ENCODE measurements around the gene RNLS.

The RNLS gene

GRCh38 chr10:88256886-88257285, 326.2 kb downstream of the RNLS start:
- no peaks in the 10 kb centered on the region for H3K9me3 Mint-ChIP-seq
- H3K4me1 Mint-ChIP-seq = peaks cover 7% of the 10 kb centered on the region
- H3K4me3 Mint-ChIP-seq = no peak overlapping the region
- no peak overlapping the region for H3K27ac Mint-ChIP-seq
- no peaks in the 10 kb centered on the region for H3K27me3 Mint-ChIP-seq
- ATAC-seq = no peak
- DNase-seq = no peak

- no peak overlapping the region for H3K4me3 Mint-ChIP-seq
- DNase-seq = no peak
- no peaks in the 10 kb centered on the region for H3K27me3 Mint-ChIP-seq
- H3K4me1 Mint-ChIP-seq = peaks cover 7% of the 10 kb centered on the region
- H3K9me3 Mint-ChIP-seq = no peaks in the 10 kb centered on the region
- ATAC-seq = no peak
- H3K27ac Mint-ChIP-seq = no peak overlapping the region
Measured at GRCh38 chr10:88256013-88256680, 327.0 kb downstream of the RNLS start.

GRCh38 chr10:88254091-88254490, 329.0 kb downstream of the RNLS start:
- peaks cover 7% of the 10 kb centered on the region for H3K4me1 Mint-ChIP-seq
- no peak overlapping the region for H3K27ac Mint-ChIP-seq
- ATAC-seq (peak; percentile 87), DNase-seq (no peak)
- no peak overlapping the region for H3K4me3 Mint-ChIP-seq
- H3K27me3 Mint-ChIP-seq = no peaks in the 10 kb centered on the region
- H3K9me3 Mint-ChIP-seq = no peaks in the 10 kb centered on the region

- no peak overlapping the region for H3K27ac Mint-ChIP-seq
Measured at GRCh38 chr10:88253622-88254021, 329.5 kb downstream of the RNLS start.

GRCh38 chr10:88253128-88253527, 330.0 kb downstream of the RNLS start:
- ATAC-seq = no peak
- Mint-ChIP-seq H3K9me3 (no peaks in the 10 kb centered on the region), H3K4me3 (no peak overlapping the region), H3K27me3 (no peaks in the 10 kb centered on the region), H3K4me1 (peaks cover 7% of the 10 kb centered on the region), H3K27ac (peak overlapping the region in 1 of 2 donors; percentile 81)
- DNase-seq = no peak

More at GRCh38 chr10:88253622-88254021, 329.5 kb downstream of the RNLS start:
- no peak for DNase-seq
- peaks cover 7% of the 10 kb centered on the region for H3K4me1 Mint-ChIP-seq
- no peak overlapping the region for H3K4me3 Mint-ChIP-seq
- no peak for ATAC-seq
- no peaks in the 10 kb centered on the region for H3K27me3 Mint-ChIP-seq
- no peaks in the 10 kb centered on the region for H3K9me3 Mint-ChIP-seq

DNA sequence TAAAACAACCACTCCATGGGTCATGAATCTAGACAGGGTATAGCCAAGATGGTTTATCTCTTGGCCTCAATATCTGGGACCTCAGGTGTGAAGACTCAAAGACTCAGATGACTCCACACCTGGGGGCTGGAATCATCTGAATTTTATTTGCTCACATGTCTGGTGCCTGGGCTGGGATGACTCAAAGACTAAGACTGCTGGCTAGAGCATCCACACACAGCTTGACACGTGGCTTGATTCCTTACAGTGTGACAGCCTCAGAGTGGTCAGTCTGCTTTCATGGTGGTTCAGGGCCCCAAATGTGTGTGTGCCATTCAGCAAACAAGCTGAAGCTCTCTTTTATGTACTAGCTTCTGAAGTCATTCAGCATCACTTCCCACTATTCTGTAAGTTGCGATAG, 333.7 kb downstream of the RNLS start:
- Mint-ChIP-seq H3K9me3 (no peaks in the 10 kb centered on the region), H3K27me3 (no peaks in the 10 kb centered on the region), H3K27ac (no peak overlapping the region), H3K4me1 (peaks cover 14% of the 10 kb centered on the region), H3K4me3 (no peak overlapping the region)
- DNase-seq (no peak), ATAC-seq (no peak)

DNA sequence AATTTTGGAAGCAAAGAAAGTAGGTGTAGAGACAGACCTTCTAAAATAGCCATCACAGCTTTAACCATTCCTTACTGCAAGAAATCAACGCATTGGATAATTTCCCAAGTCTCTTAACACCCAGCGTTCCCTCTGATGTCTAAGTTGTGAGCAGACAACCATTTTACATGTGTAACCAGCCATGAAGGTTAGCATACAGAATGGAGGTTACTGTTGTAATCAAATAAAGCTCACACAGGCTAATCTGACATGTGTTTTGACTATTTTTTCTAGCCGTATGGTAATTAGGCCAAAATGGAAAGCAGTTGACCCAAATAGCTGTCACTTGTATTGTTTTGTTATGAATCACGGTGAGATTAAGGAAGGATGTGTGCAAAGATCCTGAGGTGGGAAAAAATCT, 336.4 kb downstream of the RNLS start:
- Mint-ChIP-seq H3K27ac (no peak overlapping the region), H3K4me1 (peaks cover 14% of the 10 kb centered on the region), H3K4me3 (no peak overlapping the region), H3K9me3 (no peaks in the 10 kb centered on the region), H3K27me3 (no peaks in the 10 kb centered on the region)
- no peak for DNase-seq
- no peak for ATAC-seq

- no peak for DNase-seq
- no peak overlapping the region for H3K27ac Mint-ChIP-seq
- H3K9me3 Mint-ChIP-seq = no peaks in the 10 kb centered on the region
- H3K27me3 Mint-ChIP-seq = no peaks in the 10 kb centered on the region
- ATAC-seq = no peak
- H3K4me3 Mint-ChIP-seq = no peak overlapping the region
- H3K4me1 Mint-ChIP-seq = peaks cover 14% of the 10 kb centered on the region
Measured at GRCh38 chr10:88245974-88246511, 337.1 kb downstream of the RNLS start.

DNA sequence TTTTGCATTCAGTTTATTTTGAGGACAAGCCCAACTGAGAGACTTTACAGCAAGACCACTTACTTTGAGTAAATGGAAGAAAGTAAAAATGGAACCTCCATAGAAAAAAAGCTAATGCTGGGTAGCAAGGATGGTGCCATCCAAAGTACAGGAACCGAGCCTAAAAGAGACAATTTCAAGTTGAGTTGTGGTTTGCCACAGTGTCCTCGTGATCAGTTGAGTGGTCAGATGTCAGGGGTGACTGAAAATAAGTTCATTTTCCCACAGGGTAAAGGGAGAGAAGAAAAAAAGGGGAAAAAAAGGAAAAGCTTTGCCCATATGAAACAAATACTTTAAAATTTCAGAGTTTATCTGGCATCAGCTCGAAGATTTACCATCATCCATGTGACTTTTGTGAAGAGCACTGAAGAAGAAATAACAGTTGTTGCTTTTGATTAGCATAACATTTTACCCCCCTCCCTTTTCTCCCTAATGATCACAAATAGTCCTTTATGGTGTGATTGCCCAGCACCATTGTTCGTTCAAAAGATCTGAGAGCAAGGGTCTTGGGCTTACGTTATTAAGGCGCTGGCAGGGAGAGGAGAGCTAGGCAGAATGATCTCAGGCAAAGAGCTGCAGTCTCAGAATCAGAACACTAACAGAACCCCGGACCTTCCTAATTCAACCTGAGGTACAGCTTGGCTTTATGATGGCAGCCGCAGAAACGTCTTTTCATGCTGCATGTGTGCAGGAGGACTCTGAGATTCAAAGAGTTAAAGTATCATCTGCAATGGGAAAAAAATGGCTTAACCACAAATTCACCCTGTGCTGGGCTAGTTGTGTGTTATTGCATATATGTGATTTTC, 338.1 kb downstream of the RNLS start:
- no peaks in the 10 kb centered on the region for H3K27me3 Mint-ChIP-seq
- no peak for ATAC-seq
- H3K4me3 Mint-ChIP-seq = no peak overlapping the region
- no peak overlapping the region for H3K27ac Mint-ChIP-seq
- H3K9me3 Mint-ChIP-seq = no peaks in the 10 kb centered on the region
- H3K4me1 Mint-ChIP-seq = peaks cover 14% of the 10 kb centered on the region
- DNase-seq = no peak

DNA sequence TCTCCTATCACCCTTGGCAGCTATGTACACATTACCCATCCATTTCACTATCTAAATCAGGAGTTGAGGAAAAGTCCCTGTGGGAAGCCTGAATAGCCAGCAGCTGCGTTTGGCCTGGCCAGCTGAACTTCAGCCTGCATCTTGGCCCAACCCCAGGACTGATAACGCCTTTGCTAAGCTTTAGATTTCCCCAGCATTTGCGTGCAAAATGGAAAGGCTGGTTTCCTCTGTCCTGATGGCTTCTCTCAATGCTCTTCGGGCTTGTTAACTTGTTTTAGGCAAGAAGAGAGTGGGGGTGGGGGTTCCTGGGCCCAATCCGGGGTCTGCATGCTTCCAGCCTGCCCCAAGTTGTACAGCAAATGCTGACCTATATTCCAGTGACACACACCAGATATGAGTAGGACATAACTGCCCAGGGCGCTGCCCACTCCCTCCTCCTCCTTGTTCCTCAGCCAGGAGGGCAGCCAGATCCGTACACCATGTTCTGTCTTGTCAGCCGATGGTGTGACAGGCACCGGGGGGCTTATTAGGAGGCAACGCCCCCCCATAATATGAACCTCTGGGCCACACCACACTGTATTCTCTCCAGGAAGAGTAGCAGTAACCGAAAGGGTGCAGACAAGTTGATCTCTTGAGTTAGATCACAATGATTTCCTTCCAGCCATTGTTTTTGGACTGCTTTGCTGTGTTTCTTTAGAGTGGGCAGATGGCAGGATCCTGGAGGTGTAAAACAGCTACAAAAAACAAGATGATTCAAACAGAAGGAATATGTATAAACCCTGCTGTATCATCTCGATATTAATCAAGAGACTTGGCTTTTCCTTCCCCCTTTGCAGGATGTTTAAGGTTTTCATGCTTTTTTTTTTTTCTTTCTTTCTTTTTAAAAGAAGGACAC, 339.0 kb downstream of the RNLS start:
- H3K27ac Mint-ChIP-seq = no peak overlapping the region
- peaks cover 14% of the 10 kb centered on the region for H3K4me1 Mint-ChIP-seq
- no peak for DNase-seq
- no peak for ATAC-seq
- H3K4me3 Mint-ChIP-seq = no peak overlapping the region
- no peaks in the 10 kb centered on the region for H3K27me3 Mint-ChIP-seq
- no peaks in the 10 kb centered on the region for H3K9me3 Mint-ChIP-seq

GRCh38 chr10:88243202-88243744, 339.8 kb downstream of the RNLS start:
- no peak overlapping the region for H3K4me3 Mint-ChIP-seq
- no peak for DNase-seq
- H3K9me3 Mint-ChIP-seq = no peaks in the 10 kb centered on the region

DNA sequence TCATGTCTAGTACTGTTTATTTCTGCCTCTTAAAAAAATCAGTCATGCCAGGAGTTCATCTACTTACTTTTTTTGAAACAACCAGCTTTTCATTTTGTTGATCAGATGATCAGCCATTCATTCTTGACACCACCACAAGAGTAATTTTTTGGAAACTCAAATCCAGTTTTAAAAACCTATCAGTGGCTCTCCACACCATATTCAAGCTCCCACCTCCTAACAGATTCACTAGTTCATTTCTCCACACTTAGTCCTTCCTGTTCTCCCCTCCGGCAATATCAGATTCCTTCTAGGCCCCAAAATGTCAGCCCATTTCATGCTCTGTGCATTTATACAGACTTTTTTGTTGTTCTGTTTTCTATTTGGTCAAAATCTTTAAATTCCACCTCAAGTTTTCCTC, 341.6 kb downstream of the RNLS start:
- no peak overlapping the region for H3K4me3 Mint-ChIP-seq
- H3K4me1 Mint-ChIP-seq = peaks cover 14% of the 10 kb centered on the region
- no peak overlapping the region for H3K27ac Mint-ChIP-seq
- ATAC-seq (no peak), DNase-seq (no peak)
- H3K9me3 Mint-ChIP-seq = no peaks in the 10 kb centered on the region
- H3K27me3 Mint-ChIP-seq = no peaks in the 10 kb centered on the region

More at GRCh38 chr10:88243202-88243744, 339.8 kb downstream of the RNLS start:
- H3K27me3 Mint-ChIP-seq = no peaks in the 10 kb centered on the region
- H3K27ac Mint-ChIP-seq = no peak overlapping the region
- no peak for ATAC-seq
- peaks cover 14% of the 10 kb centered on the region for H3K4me1 Mint-ChIP-seq

GRCh38 chr10:88239212-88239611, 343.9 kb downstream of the RNLS start:
- DNase-seq (no peak), ATAC-seq (no peak)
- Mint-ChIP-seq H3K4me3 (no peak overlapping the region), H3K9me3 (no peaks in the 10 kb centered on the region), H3K27me3 (no peaks in the 10 kb centered on the region), H3K27ac (no peak overlapping the region), H3K4me1 (peaks cover 5% of the 10 kb centered on the region)

- no peaks in the 10 kb centered on the region for H3K9me3 Mint-ChIP-seq
- no peak for DNase-seq
- no peak for ATAC-seq
- H3K4me1 Mint-ChIP-seq = no peaks in the 10 kb centered on the region
- H3K4me3 Mint-ChIP-seq = no peak overlapping the region
- H3K27me3 Mint-ChIP-seq = no peaks in the 10 kb centered on the region
- no peak overlapping the region for H3K27ac Mint-ChIP-seq
Measured at GRCh38 chr10:88238615-88238914, 344.6 kb downstream of the RNLS start.

GRCh38 chr10:88237896-88238614, 345.1 kb downstream of the RNLS start:
- ATAC-seq = no peak
- Mint-ChIP-seq H3K27ac (no peak overlapping the region), H3K27me3 (no peaks in the 10 kb centered on the region), H3K4me3 (no peak overlapping the region), H3K4me1 (no peaks in the 10 kb centered on the region), H3K9me3 (no peaks in the 10 kb centered on the region)
- no peak for DNase-seq
